Globus pallidus (tissue), 1 donor: ENCODE measurements around the gene ZFP3.
"Not testable (repeated sequence)": the region's sequence is repeated elsewhere in the genome, so short reads cannot be mapped to it uniquely, and the experiment has no call there.

ENCODE experiments used
- DNase-seq: peaks from one replicate; pipeline ENCODE4 v3.0.0-alpha.2; 2015; ENCODE audit warnings: low spot score

ZFP3 gene

GRCh38 chr17:5138616-5139457, 60.6 kb downstream of the ZFP3 start:
- DNase-seq, result no peak

- no peak for DNase-seq
Measured at GRCh38 chr17:5139458-5139732, 61.1 kb downstream of the ZFP3 start.

- not testable (repeated sequence) for DNase-seq
Measured at GRCh38 chr17:5142877-5143276, 64.6 kb downstream of the ZFP3 start.
